Activated CD8-positive, alpha-beta memory T cell treated with anti-CD3 and anti-CD28 coated beads for 1 hour (primary cell): ENCODE data around the gene ZNF337.
"Not testable (repeated sequence)": the region's sequence is repeated elsewhere in the genome, so short reads cannot be mapped to it uniquely, and the experiment has no call there.

ENCODE experiments used
- DNase-seq, 2 donors: peaks; one replicate each; pipeline ENCODE4 v3.0.0-alpha.2; 2020; ENCODE audit warnings: low read depth in 1 of 2; ENCODE audit errors: extremely low read depth in 1 of 2

Gene ZNF337

DNA sequence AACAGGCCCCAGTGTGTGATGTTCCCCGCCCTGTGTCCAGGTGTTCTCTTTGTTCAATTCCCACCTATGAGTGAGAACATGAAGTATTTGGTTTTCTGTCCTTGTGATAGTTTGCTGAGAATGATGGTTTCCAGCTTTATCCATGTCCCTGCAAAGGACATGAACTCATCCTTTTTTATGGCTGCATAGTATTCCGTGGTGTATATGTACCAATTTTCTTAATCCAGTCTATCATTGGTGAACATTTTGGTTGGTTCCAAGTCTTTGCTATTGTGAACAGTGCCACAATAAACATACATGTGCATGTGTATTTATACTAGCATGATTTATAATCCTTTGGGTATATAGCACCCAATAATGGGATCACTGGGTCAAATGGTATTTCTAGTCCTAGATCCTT lies 66.0 kb downstream of the ZNF337 start:
- DNase-seq: not testable (repeated sequence)

DNA sequence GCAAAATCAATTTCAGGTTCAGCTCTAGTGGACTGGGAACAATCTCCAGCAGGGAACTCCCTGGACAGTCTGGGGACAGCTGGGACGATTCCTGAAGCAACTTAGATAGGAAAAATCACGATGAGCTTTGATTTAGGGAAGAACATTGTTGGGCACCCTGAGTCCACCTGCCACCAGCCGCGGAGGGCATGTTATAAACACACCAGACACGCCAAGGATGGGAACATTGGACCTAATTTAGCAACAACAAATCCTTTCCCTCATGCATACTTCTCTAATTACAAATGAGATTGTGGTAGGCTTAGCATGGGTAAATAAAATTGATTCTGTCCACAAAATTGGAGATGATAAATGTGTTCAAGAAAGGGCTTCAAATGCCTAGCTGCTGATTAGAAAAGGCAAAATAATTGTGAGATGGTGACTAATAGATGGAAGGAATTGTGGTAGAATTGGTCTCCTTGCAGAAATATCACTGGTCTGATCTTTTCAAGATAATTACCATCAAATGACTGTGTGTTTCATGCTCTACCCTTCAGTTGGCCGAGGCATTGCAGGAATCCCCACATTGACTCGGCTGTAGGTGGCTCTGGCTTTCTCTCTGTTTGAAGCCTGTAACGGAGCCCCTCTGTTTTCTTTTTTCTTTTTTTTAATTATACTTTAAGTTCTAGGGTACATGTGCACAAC lies 66.7 kb downstream of the ZNF337 start:
- no peak for DNase-seq

DNA sequence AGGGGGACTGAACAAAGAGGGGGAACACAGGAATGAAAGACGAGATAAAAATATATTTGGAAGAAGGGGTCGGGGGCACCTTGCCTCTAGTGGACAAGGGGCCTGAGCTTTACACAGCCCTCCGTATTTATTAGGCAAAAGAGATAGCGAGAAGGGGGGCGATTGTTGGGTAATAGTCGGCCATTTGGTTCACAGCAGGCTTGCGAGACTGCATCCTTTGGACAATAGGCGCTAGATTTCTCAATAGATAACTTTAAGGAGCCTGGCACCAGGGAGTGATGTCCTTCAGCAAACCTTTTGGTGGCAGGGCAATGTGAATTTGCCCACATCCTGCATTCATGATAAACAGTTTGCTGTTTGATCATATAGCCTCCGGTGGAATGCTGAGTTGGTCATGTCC lies 69.9 kb downstream of the ZNF337 start:
- DNase-seq: no peak

DNA sequence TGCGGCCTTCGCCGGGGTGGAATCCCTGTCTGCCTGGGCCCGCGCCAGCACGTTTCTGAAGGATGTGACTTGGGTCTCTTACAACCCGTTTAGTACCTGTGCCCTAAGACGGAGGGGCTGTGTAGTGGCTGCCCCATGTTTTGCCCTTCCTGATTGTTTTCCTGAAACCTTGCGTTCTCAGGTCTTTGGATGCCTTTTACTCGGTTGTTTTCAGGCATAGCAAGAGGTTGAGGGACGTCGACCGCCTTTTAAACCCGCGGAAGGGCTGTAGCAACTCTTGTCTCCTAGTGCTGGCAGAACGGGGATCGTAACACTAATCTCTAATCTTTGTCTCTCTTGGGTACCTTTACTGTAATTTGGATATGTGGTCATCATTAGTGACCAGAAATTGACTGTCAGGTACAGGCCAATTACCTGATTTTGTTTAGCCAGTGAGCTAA lies 72.1 kb downstream of the ZNF337 start:
- DNase-seq: no peak
